Choroid plexus epithelial cell (primary cell): Measurements from ENCODE around the gene CRIP1.

ENCODE experiments used
- DNase-seq: peaks from one replicate; pipeline ENCODE4 v3.0.0-alpha.2; 2010; ENCODE audit warnings: low read depth
- H3K4me3 ChIP-seq: 2 replicates; pipeline ENCODE4 v1.5.1; 2011; ENCODE audit warnings: low read depth, mild to moderate bottlenecking, control low read depth, low read length, moderate library complexity
- TF ChIP-seq, protein P1 (sequence below): conservative IDR thresholded peaks from 2 replicates; pipeline ENCODE4 v1.5.1; 2011; ENCODE audit warnings: low read depth, mild to moderate bottlenecking, control low read depth, inconsistent platforms, low read length, moderate library complexity

Gene CRIP1

DNA sequence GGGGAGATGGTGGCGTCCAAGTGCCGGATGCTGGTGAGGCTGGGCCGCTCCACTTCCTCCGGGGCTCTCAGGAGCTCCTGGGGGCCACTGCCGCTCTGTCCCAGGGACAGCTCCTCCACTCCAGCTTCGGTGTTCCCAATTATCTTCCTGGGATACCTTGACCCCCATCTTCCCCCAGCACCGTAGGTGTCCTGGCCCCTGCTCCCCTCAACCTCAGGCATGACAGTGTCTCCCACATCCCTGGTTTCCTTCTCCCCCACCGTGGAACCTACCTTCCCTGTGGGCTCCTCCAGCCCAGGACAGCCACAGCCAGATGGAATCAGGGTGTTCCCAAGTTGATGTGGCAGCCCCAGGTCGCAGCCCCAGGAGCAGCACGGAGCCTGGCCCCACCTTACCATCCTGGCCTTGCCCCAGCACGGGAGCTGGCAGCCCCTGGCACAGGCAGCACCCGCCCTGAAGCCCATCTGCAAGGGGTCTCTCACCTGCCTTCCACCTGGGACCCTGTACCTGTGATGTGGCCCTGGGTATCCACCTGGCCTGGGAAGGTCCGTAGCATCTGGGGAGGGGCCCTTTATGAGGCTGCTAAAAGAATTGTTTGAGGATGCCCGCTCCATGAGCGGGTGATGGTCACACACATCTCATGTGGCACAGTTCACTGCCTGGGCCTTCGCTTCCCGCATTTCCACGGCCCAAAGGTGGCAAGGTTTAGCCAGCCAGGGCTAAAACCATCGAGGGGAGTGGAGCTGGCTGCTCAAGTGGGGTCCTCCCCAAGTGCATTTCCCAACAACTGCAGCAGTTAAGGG lies 43.8 kb downstream of the CRIP1 start:
- DNase-seq, result no peak
- H3K4me3 ChIP-seq, result no peak overlapping the region
- TF ChIP-seq, protein P1, sequence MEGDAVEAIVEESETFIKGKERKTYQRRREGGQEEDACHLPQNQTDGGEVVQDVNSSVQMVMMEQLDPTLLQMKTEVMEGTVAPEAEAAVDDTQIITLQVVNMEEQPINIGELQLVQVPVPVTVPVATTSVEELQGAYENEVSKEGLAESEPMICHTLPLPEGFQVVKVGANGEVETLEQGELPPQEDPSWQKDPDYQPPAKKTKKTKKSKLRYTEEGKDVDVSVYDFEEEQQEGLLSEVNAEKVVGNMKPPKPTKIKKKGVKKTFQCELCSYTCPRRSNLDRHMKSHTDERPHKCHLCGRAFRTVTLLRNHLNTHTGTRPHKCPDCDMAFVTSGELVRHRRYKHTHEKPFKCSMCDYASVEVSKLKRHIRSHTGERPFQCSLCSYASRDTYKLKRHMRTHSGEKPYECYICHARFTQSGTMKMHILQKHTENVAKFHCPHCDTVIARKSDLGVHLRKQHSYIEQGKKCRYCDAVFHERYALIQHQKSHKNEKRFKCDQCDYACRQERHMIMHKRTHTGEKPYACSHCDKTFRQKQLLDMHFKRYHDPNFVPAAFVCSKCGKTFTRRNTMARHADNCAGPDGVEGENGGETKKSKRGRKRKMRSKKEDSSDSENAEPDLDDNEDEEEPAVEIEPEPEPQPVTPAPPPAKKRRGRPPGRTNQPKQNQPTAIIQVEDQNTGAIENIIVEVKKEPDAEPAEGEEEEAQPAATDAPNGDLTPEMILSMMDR, result no peak

DNA sequence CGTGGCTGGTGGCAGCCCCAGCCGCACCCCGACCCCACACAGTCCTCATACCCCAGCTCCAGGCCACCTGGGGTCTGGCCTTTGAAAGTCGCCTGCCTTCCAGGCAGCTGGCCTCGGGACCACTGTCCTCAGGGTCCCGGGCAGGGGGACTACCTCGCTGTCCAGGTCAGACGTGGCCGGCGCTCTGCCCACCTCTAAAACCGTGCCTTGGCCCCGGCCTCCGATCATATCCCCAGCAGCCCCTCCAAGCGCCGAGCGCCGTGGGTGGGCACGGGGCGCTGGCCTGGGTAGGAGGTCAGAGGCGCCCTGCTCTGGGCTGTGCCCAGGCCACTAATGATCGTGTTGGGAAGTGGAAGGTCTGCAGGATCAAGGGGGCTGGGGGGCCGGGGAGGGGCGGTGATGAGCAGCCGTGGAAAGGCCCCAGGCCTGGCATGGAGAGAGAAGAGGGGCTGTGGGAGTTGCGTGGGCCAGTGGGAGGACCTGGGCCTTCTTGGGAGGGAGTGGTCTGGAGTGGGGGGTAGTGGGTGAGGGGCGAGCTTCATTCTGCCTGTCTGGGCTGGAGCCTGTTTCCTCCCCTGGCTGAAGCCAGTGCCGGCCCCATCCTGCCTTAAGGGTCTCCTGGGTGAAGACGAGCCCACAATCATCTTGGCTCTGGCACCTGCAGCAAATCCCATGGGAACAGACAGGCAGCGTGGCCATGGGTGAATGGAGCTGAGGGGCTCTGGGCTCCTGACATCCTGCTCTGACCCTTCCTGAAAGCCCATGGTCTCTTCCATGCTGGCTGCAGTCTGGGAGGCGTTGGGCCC lies 44.6 kb downstream of the CRIP1 start:
- no peak overlapping the region for H3K4me3 ChIP-seq
- TF ChIP-seq, protein P1, result no peak
- no peak for DNase-seq

DNA sequence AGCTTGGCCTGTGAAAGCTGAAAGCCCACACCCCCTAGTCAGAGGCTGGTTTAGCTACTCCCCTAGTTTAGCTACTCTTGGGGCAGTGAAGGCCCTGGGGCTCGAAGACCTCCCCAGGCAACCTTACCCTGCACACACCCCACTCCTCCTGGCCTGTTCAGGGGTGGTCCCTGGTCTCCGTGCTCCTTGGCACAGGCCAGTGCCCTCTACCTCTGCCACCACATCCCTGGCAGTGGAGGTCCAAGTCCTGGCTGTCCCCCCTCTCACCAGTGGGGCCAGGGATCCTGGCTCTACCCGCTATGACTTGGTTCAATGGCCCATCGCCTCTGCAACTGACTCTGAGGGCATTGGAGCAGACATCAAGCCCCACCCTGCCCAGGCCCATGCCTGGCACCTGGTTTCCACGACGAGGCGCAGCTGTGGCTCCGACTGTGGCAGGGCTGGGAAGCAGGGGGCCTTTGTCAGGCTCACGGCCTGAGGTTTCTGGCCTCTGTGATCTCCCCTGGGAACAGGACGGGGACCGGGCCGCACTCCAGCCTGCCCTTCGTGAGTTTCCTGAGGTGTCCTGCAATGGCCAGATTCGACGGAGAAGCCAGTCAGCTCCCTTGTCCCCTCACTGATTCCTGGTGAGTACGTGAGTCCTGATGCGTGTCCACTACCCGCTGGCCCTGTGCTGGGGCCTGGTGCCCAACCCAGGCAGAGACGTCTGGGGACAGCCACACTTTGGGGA lies 45.4 kb downstream of the CRIP1 start:
- TF ChIP-seq, protein P1, result no peak
- no peak overlapping the region for H3K4me3 ChIP-seq
- DNase-seq, result no peak

DNA sequence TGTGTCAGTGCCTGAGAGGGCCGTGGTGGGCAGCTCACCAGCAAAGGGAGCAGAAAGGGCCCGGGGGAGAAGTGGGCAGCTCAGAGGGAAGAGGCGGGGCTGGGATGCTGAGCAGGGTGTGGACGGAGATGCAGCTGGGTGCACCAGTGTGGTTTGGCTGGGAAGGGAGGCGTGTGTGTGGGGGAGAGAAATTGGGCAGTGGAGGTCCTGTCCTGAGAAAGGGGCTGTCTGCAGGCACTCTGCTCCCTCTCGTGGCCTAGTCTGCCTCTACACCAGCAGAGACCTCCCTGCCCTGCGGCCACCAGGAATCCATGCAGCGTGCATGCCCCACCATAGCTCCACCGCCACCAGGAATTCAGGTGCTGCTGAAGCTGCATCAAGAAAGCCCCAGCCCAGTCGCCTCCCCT lies 46.1 kb downstream of the CRIP1 start:
- DNase-seq, result peak; percentile 34
- H3K4me3 ChIP-seq, result no peak overlapping the region
- TF ChIP-seq, protein P1, result peak; percentile 55

DNA sequence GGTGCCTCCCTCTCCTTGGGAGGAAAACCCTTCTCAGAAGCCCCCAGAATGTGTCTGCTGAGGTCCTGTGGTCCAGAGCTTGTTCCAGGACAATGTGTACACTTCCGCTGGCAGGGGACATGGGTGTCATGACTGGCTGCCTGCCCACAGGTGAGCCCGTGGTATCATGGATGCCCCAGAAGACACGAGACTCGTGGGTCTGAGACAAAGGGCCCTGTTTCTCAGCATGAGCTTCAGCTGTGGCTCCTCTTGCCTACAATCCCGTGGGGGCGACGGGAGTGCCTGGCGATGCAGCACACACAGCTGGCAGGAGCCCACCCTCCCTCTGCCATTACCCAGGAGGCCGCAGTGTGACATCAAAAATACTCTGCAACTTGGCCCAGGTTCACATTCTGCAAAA lies 46.7 kb downstream of the CRIP1 start:
- H3K4me3 ChIP-seq, result no peak overlapping the region
- TF ChIP-seq, protein P1, result no peak
- no peak for DNase-seq

DNA sequence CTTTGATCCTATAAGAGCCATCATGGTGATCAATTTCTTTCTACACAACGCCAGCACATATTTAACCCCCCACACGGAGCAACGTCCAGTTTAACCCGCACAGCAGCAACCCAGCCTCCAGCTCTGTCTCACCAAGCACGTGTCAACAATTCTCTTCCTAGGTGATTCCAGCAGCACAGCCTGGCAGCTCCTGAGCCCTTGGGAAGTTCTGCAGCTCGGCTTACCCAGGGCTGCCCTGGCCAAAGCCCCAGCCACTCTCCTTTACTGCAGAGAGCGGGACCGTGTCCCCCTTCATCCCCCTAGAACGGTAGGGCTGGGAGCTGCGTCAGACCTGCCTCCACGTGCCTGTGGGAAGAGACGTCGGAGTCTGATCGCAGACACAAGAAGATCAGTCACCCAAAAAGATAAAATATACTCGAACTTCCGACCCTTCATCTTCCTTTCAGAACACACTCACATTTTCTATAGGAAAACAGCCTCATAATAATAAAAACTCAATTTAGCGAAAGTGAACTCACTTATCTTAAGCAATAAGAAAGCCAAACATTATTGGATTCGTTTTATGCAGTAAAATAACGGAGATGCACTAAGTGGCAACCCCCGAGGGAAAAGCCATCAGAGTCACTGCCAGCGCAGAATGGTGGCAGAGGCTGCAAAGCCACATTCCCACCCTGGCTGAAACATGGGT lies 47.3 kb downstream of the CRIP1 start:
- TF ChIP-seq, protein P1, result no peak
- no peak overlapping the region for H3K4me3 ChIP-seq
- no peak for DNase-seq
